GM18498 (cell line): ENCODE measurements around the gene PRSS33.

Experiments used
- ATAC-seq: cut with Tn5 transposase; IDR thresholded peaks from one replicate; pipeline ENCODE4 v1.9.1; 2021; ENCODE audit warnings: mild to moderate bottlenecking, moderate library complexity; ENCODE audit not compliant: unreplicated experiment

The PRSS33 gene

GRCh38 chr16:2787406-2787805, at the start of gene PRSS33:
Gene PRSS33, minus strand, starts transcription at chr16:2787560. Its CDS starts 1,013 bp downstream, at chr16:2786547.
- ATAC-seq, result no peak

GRCh38 chr16:2836646-2837508, 49.5 kb upstream of the PRSS33 start:
- no peak for ATAC-seq

- ATAC-seq, result no peak
These were observed 48.5 kb upstream of the PRSS33 start for GRCh38 chr16:2835638-2836493.

GRCh38 chr16:2834968-2835367, 47.6 kb upstream of the PRSS33 start:
- ATAC-seq, result no peak

- ATAC-seq, result no peak
These were observed 46.4 kb upstream of the PRSS33 start for GRCh38 chr16:2833776-2834175.

- no peak for ATAC-seq
These were observed 43.8 kb upstream of the PRSS33 start for GRCh38 chr16:2831203-2831602.

GRCh38 chr16:2830355-2830695, 43.0 kb upstream of the PRSS33 start:
- ATAC-seq, result no peak

- ATAC-seq, result no peak
These were observed 42.4 kb upstream of the PRSS33 start, which contains the start of gene ZG16B for GRCh38 chr16:2829501-2830354. Gene ZG16B, plus strand, starts transcription at chr16:2830303. Its CDS starts 139 bp downstream, at chr16:2830442.

DNA sequence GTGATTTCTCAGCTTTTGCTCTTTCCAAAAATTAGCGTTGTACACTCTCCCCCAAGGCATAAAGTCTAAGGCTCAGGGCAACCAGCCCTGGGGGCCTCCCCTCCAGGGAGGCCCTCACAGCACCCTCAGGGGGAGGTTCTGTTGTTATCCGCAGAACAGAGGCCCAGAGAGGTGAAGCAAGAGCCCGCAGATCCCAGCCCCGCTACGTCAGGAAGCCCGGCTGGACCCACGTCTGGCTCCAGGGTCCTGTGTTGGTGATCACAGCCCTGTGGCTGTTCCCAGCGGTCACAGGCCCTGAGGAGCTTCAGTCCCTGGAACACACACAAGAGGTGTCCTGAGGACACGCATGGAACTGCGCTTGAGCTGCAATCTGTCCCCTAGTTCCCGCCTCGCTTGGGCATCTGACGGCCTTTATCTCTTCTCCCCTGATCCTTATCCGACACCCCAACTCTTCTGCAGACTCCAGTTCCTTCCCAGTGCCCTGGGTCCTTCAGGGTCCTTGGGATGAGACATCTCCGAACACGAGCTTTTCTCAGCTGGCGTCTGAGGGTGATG, 41.6 kb upstream of the PRSS33 start:
- ATAC-seq, result no peak

GRCh38 chr16:2828521-2828840, 41.1 kb upstream of the PRSS33 start:
- ATAC-seq, result no peak

DNA sequence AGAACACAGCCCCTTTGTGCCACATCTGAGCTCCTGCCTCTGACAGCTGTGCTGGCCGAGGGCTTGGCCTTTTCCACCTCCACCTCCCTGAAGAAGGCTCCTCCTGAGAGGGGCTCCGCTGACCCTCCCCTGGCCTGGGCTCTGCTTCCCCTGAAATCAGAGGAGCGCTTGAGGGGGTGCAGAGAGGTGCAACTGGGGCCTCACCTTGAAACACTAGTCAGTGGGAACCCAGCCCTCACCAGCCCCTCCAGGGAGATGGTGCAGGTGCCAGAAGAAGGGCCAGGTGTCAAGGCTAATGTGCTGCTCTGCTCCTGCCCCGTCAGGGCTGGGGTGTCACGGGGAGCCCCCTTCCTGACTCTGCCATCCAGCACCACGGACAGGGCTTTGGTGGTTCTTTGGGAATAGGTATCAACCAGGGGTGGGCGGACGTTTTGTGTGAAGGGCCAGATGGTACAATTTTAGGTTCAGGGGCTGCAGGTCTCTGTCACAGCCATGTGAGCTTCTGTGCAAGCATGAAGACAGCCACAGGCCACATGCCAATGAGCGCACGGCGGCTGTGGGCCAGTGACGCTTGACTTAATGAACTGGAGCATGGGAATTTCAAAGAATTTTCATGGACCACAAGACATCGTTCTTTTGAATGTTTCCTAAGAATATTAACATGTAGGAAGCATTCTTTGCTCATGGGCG, 40.6 kb upstream of the PRSS33 start:
- no peak for ATAC-seq

- ATAC-seq, result no peak
These were observed 40.0 kb upstream of the PRSS33 start for GRCh38 chr16:2827374-2827791.

DNA sequence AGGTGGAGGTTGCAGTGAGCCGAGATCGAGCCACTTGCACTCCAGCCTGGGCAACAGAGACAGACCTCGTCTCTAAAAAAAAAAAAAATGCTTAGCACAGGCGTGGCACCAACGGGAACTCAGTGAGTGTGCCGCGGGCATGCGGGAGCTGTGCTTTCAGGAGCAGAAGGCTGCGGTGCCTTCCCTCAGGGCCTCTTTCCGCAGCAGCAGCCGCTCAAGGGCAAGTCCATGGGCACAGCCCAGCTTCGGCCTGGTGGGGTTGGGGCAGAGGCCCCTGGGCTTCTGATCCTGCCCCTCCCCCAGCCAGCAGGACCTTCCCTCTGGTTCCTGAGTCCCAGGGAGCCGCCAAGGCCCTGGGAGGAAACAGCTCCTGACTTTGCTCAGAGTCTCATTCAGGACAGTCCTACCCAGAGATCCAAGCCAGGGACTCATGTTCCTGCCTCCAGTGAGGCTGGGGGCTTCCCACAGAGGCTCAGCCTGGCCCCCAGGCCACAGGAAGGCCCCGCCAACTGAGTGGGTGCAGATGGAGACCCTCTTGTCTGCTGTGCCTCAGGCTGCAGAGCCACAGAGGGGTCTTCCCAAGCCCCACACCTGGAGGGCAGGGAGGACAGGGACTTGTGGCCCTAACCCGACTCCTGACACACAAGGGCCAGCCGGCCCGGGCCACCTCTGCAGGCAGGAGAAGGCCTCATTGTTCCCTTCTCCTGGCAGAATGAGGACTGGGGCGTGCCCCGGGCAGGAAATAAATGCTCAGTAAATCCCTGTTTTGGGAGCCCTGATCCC, 39.4 kb upstream of the PRSS33 start:
- no peak for ATAC-seq

GRCh38 chr16:2825906-2826305, 38.5 kb upstream of the PRSS33 start:
- ATAC-seq, result no peak

GRCh38 chr16:2825049-2825742, 37.8 kb upstream of the PRSS33 start:
- ATAC-seq, result no peak

DNA sequence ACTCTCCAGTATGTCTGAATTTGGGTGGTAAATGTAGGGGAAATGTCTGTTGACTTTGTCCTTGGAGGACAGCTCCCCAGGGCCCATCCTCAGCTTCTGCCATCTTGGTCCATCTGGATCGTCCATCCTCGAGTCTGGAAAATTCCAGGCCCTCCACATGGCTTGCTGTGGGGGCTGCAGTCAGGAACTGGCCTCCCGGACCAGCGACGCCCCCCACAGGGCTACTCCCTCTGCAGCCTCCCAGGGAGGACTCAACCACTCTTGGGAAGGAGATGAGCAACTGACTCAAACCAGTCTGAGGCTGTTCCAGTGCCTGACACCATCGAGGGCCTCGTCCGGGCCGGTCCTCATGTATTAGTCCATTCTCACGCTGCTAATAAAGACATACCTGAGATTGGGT, 37.3 kb upstream of the PRSS33 start:
- no peak for ATAC-seq

DNA sequence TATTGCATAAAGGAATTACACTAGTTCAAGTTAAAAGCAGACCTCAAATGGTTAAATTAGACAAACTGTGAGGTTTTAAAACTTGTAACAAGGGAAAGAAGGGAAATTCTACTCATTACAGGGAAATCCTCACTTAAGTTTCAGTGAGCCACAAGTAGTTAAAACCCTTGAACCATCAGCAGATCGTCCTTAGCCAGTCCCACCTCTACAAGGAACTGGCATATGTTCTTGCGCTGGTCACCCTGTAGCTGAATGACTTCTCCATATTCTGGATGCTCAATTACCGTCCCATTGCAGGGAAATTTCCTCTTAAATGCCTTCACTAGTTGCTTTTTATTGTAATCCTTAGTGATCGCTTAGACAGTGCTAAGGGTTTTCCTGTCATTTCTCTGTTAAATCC, 35.1 kb upstream of the PRSS33 start:
- ATAC-seq, result no peak

- no peak for ATAC-seq
These were observed 34.8 kb upstream of the PRSS33 start for GRCh38 chr16:2822158-2822495.
